HG02678 (cell line): ENCODE results near the gene CSAG2.
"Not testable (repeated sequence)": the region's sequence is repeated elsewhere in the genome, so short reads cannot be mapped to it uniquely, and the experiment has no call there.

Experiments used
- ATAC-seq: cut with Tn5 transposase; IDR thresholded peaks from one replicate; pipeline ENCODE4 v1.9.1; 2021; ENCODE audit warnings: mild to moderate bottlenecking, moderate library complexity; ENCODE audit not compliant: unreplicated experiment

CSAG2 gene, protein sequence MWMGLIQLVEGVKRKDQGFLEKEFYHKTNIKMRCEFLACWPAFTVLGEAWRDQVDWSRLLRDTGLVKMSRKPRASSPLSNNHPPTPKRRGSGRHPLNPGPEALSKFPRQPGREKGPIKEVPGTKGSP

DNA sequence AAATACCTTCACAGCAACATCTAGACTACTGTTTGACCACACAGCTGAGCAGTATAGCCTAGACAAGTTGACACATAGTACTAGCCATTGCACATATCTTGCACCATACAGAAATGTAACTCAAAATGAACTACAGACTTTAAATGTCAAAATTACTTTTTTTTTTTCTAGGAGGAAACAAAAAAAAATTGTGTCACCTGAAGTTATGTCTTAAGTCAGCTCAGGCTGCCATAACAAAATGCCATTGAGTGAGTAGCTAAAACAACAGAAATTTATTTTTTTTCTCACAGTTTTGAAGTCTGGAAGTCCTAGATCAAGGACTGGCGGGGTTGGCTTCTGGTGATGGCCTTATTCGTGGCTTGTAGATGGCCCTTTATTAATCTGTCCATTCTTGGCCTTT lies at the start of gene CSAG2:
TSS of gene CSAG2 (minus strand) at position 101 of the 400 bp plus-strand sequence. CDS start 161 bp downstream, outside the sequence.
- ATAC-seq: not testable (repeated sequence)

DNA sequence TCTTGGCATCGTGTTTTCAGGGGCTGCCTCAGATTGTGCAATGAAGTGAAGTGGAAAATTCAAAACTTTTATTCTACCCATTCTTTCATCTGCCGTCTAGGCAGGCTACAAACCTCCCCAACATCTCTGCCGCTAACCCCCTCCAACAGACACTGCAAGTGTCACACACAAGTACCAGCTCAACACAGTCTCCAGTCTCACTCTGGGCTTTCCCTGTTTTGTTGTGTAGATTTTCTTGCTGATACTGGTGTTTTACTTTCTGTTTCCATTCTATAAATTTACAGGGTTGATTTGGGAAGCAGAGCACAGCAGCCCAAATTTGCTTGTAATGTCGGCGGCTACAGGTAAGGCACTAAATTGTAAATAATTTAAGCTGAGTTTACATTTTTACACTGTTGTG lies 45.8 kb upstream of the CSAG2 start:
- ATAC-seq: not testable (repeated sequence)

DNA sequence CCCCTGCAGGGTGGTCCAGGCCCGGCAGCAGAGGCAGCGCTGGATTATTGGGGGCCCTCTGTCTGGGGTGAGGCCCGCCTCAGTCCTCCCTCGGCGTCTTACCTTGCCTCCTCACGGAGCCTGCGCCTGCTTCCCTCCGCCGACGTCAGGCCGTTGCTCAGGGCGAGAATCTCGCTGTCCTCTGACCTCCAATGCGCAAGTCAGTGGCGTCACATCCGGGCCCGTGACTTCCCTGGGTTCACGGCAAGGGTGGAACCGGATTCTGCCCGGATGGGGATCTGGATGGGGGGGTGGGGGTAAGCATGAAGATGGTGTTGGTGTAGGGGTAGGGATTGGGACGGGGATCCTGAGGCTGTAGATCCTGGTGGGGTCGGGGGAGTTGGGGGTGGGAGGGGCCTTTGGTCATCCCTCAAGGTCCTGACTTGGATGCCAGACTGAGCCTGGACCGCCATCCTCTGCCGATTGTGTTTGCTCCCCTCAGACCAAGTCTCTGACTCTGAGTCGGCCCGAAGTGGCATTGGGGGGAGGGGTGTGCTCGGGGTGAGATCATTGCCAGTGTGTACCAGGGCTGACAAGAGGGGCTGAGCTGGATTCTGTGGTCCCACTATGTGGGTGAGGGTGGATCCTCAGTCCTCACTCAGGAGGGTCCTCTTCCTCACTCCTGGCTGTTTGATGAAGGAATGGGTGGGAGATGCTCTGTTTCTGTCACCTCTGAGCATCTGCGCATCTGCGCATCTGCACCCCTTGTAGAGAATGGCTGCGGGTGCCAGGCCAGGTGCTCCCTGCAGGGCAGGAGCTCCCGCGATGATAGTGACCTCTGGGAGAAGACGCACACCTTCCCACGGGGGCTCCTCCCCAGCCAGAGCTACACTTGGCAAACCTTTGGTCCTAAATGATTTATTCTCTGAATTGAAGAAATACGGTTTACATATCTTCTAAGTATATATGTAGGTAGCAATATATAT lies 44.9 kb upstream of the CSAG2 start, which contains the start of gene MAGEA2:
TSS of gene MAGEA2 (minus strand) at position 157 of the 965 bp plus-strand sequence. CDS start 2,479 bp downstream, outside the sequence.
- ATAC-seq: not testable (repeated sequence)

DNA sequence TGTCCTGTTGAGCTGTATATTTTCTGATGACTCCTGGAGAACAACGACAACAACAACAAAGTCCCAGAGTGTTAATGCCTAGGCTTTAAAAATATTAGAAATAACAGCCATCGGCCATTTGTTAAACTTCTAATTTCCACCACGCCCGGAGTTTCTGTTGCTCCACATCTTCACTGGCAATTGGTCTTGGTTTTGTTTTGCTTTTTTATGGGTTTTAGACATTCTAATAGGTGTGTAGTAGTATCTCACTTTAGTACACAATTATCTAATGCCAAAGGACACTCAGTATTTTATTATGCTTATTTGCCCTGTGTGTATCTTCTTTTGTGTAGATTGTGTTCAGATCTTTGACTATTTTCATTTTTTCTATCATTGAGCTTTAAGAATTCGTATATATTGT lies 29.5 kb upstream of the CSAG2 start:
- ATAC-seq: no peak

DNA sequence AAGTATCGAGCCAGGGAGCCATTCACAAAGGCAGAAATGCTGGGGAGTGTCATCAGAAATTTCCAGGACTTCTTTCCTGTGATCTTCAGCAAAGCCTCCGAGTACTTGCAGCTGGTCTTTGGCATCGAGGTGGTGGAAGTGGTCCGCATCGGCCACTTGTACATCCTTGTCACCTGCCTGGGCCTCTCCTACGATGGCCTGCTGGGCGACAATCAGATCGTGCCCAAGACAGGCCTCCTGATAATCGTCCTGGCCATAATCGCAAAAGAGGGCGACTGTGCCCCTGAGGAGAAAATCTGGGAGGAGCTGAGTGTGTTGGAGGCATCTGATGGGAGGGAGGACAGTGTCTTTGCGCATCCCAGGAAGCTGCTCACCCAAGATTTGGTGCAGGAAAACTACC lies 27.5 kb upstream of the CSAG2 start:
- ATAC-seq: not testable (repeated sequence)

DNA sequence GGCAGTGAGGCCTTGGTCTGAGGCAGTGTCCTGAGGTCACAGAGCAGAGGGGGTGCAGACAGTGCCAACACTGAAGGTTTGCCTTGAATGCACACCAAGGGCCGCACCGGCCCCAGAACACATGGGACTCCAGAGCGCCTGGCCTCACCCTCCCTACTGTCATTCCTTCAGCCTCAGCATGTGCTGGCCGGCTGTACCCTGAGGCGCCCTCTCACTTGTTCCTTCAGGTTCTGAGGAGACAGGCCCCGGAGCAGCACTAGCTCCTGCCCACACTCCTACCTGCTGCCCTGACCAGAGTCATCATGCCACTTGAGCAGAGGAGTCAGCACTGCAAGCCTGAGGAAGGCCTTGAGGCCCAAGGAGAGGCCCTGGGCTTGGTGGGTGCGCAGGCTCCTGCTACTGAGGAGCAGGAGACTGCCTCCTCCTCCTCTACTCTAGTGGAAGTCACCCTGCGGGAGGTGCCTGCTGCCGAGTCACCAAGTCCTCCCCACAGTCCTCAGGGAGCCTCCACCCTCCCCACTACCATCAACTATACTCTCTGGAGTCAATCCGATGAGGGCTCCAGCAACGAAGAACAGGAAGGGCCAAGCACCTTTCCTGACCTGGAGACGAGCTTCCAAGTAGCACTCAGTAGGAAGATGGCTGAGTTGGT lies 26.9 kb upstream of the CSAG2 start:
- no peak for ATAC-seq

DNA sequence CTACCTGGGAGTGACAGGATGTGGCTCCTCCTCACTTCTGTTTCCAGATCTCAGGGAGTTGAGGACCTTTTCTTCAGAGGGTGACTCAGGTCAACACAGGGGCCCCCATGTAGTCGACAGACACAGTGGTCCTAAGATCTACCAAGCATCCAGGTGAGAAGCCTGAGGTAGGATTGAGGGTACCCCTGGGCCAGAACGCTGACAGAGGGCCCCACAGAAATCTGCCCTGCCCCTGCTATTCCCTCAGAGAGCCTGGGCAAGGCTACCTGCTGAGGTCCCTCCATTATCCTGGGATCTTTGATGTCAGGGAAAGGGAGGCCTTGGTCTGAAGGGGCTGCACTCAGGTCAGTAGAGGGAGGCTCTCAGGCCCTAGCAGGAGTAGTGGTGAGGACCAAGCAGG lies 26.0 kb upstream of the CSAG2 start:
- no peak for ATAC-seq

DNA sequence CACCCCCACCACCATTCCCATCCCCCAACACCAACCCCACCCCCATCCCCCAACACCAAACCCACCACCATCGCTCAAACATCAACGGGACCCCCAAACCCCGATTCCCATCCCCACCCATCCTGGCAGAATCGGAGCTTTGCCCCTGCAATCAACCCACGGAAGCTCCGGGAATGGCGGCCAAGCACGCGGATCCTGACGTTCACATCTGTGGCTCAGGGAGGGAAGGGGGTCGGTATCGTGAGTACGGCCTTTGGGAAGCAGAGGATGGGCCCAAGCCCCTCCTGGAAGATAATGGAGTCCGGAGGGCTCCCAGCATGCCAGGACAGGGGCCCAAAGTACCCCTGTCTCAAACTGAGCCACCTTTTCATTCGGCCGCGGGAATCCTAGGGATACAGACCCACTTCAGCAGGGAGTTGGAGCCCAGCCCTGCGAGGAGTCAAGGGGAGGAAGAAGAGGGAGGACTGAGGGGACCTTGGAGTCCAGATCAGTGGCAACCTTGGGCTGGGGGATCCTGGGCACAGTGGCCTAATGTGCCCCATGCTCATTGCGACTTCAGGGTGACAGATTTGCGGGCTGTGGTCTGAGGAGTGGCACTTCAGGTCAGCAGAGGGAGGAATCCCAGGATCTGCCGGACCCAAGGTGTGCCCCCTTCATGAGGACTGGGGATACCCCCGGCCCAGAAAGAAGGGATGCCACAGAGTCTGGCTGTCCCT lies 25.2 kb upstream of the CSAG2 start:
- not testable (repeated sequence) for ATAC-seq

DNA sequence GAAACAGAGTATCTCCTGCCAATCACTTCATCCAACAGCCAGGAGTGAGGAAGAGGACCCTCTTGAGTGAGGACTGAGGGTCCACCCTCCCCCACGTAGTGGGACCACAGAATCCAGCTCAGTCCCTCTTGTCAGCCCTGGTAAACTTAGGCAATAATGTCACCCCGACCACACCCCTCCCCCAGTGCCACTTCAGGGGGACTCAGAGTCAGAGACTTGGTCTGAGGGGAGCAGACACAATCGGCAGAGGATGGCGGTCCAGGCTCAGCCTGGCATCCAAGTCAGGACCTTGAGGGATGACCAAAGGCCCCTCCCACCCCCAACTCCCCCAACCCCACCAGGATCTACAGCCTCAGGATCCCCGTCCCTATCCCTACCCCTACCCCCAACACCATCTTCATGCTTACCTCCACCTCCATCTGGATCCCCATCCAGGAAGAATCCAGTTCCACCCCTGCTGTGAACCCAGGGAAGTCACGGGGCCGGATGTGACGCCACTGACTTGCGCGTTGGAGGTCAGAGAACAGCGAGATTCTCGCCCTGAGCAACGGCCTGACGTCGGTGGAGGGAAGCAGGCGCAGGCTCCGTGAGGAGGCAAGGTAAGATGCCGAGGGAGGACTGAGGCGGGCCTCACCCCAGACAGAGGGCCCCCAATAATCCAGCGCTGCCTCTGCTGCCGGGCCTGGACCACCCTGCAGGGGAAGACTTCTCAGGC lies 24.3 kb upstream of the CSAG2 start, which contains the start of the genes CSAG1 and MAGEA12:
TSS of gene CSAG1 (minus strand) at position 461 of the 715 bp plus-strand sequence. CDS start 1,261 bp downstream, outside the sequence.
TSS of gene MAGEA12 (plus strand) at position 497 of the 715 bp plus-strand sequence. CDS start 2,405 bp downstream, outside the sequence.
- ATAC-seq: no peak

DNA sequence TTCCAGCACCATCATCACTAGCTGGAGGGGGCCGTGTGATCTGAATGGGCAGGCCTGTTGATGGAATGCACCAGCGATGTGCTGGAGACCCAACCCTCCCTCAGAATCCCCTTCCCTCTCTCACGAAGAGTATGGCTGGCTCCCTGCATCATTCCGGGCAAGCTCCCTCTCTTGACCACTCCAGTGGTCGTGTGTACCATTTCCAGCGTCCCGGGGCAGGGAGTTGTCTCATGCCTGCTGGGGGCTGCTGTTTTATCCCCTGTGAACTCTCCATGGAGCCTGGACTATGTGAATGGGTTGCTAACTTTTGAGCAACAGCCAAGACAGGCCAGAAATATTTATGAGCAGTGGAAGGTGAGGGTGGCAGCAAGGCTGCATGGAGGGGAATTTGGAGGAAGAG lies 16.3 kb upstream of the CSAG2 start:
- ATAC-seq: no peak

DNA sequence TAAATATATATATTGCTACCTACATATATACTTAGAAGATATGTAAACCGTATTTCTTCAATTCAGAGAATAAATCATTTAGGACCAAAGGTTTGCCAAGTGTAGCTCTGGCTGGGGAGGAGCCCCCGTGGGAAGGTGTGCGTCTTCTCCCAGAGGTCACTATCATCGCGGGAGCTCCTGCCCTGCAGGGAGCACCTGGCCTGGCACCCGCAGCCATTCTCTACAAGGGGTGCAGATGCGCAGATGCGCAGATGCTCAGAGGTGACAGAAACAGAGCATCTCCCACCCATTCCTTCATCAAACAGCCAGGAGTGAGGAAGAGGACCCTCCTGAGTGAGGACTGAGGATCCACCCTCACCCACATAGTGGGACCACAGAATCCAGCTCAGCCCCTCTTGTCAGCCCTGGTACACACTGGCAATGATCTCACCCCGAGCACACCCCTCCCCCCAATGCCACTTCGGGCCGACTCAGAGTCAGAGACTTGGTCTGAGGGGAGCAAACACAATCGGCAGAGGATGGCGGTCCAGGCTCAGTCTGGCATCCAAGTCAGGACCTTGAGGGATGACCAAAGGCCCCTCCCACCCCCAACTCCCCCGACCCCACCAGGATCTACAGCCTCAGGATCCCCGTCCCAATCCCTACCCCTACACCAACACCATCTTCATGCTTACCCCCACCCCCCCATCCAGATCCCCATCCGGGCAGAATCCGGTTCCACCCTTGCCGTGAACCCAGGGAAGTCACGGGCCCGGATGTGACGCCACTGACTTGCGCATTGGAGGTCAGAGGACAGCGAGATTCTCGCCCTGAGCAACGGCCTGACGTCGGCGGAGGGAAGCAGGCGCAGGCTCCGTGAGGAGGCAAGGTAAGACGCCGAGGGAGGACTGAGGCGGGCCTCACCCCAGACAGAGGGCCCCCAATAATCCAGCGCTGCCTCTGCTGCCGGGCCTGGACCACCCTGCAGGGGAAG lies 5.0 kb upstream of the CSAG2 start, which contains the start of gene MAGEA2B:
TSS of gene MAGEA2B (plus strand) at position 814 of the 973 bp plus-strand sequence. CDS start 2,479 bp downstream, outside the sequence.
- not testable (repeated sequence) for ATAC-seq

DNA sequence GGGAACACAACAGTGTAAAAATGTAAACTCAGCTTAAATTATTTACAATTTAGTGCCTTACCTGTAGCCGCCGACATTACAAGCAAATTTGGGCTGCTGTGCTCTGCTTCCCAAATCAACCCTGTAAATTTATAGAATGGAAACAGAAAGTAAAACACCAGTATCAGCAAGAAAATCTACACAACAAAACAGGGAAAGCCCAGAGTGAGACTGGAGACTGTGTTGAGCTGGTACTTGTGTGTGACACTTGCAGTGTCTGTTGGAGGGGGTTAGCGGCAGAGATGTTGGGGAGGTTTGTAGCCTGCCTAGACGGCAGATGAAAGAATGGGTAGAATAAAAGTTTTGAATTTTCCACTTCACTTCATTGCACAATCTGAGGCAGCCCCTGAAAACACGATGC lies 4.1 kb upstream of the CSAG2 start:
- not testable (repeated sequence) for ATAC-seq

DNA sequence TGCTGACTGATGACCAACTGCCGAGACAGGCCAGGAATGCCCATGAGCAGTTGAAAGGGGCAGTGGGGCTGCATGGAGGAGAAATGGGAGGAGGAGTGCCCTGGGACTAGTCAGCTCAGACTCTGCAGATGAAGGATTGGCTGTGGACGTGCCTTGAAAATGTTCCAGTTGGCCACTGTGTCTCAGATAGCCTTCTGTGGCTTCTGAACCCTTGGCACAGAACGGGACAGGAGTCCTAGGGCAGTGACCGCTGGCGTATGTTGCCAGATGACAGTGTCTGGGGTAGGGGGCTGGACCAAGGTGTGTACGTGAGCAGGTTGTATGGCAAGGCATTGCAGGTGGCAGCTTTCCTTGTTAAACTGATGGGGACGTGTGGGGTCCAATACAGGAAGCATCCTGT lies 2.6 kb downstream of the CSAG2 start:
- not testable (repeated sequence) for ATAC-seq

DNA sequence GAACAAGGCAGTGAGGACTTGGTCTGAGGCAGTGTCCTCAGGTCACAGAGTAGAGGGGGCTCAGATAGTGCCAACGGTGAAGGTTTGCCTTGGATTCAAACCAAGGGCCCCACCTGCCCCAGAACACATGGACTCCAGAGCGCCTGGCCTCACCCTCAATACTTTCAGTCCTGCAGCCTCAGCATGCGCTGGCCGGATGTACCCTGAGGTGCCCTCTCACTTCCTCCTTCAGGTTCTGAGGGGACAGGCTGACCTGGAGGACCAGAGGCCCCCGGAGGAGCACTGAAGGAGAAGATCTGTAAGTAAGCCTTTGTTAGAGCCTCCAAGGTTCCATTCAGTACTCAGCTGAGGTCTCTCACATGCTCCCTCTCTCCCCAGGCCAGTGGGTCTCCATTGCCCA lies 8.7 kb downstream of the CSAG2 start:
- not testable (repeated sequence) for ATAC-seq

DNA sequence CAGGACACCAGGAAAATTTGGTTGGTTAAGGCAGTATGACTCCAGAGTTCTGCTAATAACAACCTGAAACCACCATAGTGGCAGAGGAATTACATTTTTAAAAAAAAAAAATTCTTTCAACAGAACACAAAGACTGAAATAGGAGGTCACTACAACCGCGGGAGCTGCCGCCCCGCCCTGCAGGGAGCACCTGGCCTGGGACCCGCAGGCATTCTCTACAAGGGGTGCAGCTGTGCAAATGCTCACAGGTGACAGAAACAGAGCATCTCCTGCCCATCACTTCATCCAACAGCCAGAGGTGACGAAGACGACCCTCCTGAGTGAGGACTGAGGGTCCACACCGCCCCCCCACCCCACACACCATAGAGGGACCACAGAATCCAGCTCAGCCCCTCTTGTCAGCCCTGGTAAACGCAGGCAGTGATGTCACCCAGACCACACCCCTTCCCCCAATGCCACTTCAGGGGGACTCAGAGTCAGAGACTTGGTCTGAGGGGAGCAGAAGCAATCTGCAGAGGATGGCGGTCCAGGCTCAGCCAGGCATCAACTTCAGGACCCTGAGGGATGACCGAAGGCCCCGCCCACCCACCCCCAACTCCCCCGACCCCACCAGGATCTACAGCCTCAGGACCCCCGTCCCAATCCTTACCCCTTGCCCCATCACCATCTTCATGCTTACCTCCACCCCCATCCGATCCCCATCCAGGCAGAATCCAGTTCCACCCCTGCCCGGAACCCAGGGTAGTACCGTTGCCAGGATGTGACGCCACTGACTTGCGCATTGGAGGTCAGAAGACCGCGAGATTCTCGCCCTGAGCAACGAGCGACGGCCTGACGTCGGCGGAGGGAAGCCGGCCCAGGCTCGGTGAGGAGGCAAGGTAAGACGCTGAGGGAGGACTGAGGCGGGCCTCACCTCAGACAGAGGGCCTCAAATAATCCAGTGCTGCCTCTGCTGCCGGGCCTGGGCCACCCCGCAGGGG lies 10.8 kb downstream of the CSAG2 start, which contains the start of gene MAGEA3:
TSS of gene MAGEA3 (plus strand) at position 843 of the 980 bp plus-strand sequence. CDS start 2,039 bp downstream, outside the sequence.
- not testable (repeated sequence) for ATAC-seq

DNA sequence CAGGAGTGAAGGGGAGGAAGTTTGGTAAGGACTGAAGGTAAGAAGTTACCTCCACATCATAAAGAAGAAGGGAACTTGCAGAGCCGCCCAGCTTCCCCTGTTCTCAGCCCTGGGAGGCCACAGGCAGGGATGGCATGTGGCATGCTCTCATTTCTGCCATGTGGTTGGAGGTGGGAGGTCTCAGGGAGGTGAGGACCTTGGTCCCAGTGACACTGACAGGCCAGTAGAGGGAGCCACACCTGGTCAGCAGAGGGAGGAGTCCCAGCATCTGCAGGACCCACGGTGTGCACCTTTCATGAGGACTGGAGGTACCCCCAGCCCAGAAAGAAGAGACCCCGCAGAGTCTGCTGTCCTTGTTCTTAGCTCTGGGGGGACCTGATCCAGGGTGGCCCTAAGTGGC lies 28.1 kb downstream of the CSAG2 start:
- not testable (repeated sequence) for ATAC-seq

DNA sequence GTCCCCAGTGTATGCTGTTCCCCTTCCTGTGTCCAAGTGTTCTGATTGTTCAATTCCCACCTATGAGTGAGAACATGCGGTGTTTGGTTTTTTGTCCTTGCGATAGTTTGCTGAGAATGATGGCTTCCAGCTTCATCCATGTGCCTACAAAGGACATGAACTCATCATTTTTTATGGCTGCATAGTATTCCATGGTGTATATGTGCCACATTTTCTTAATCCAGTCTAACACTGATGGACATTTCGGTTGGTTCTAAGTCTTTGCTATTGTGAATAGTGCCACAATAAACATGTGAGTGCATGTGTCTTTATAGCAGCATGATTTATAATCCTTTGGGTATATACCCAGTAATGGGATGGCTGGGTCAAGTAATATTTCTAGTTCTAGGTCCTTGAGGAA lies 34.4 kb downstream of the CSAG2 start:
- ATAC-seq: not testable (repeated sequence)
